Stimulated activated CD8-positive, alpha-beta memory T cell treated with anti-CD3 and anti-CD28 coated beads, Interleukin-15, amount 100 ng/mL, for 48 hours (primary cell): ENCODE data around the gene ERVK3-1.
"Not testable (repeated sequence)": the region's sequence is repeated elsewhere in the genome, so short reads cannot be mapped to it uniquely, and the experiment has no call there.

Experiments
- DNase-seq, 2 donors: peaks; one replicate each; pipeline ENCODE4 v3.0.0-alpha.2; 2020; ENCODE audit warnings: low read depth in 2 of 2

The ERVK3-1 gene

GRCh38 chr19:58304748-58305064 lies 471 bp upstream of the ERVK3-1 start:
- DNase-seq = no peak

GRCh38 chr19:58305932-58306323 lies 751 bp downstream of the ERVK3-1 start:
- DNase-seq = no peak

DNA sequence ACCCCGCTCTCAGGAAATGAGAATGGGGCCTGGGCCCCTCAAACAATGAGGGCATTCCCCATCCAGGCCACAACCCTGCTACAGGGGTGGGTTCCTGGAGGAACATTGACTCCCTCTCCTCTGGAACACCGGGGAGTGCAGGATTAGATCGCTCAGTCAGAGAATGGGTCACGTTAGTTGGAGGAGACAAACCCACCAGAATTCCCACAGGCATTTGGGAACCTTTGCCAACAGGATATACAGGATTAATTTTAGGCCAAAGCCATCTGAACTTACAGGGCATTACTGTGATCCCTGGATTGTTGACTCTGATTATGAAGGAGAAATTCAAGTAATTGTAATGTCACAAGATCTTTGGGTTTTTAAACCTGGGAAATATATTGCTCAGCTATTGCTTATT lies 2.6 kb downstream of the ERVK3-1 start:
- no peak for DNase-seq

DNA sequence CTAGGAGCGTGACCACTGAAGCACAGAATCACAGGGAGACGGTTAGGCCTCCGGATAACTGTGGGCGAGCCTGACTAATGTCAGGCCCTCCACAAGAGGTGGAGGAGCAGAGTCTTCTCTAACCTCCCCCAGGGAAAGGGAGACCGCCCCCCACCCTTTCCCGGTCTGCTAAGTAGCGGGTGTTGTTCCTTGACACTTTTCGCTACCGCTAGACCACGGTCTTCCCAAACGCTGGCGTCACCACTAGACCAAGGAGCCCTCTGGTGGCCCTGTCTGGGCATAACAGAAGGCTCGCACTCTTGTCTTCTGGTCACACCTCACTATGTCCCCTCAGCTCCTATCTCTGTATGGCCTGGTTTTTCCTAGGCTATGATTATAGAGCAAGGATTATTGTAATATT lies 5.5 kb downstream of the ERVK3-1 start:
- DNase-seq = not testable (repeated sequence)

GRCh38 chr19:58311345-58311865 lies 6.2 kb downstream of the ERVK3-1 start:
- DNase-seq = no peak

GRCh38 chr19:58315580-58315979 lies 10.4 kb downstream of the ERVK3-1 start:
- DNase-seq = no peak

- DNase-seq = no peak
Observed at GRCh38 chr19:58317476-58318072, 12.4 kb downstream of the ERVK3-1 start.

DNA sequence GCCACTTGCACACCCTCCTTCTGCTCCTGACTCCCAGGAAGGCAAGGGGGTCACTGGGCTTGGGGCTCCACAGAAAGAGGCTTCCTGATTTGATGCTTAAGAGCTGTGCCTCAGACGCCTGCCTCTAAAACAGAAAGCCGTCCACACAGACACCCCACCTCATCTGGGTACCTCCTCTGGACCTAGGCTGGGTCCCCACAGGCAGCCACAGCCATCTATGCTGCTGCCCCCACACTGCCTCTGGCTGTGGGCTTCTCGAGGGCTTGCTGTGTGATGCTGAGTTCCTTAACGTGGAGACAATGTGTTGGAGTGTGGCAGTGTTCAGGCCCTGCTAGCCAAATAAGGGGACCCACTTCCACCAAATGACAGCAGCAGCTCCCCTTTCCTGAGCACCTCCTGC lies 13.1 kb downstream of the ERVK3-1 start:
- DNase-seq = no peak

DNA sequence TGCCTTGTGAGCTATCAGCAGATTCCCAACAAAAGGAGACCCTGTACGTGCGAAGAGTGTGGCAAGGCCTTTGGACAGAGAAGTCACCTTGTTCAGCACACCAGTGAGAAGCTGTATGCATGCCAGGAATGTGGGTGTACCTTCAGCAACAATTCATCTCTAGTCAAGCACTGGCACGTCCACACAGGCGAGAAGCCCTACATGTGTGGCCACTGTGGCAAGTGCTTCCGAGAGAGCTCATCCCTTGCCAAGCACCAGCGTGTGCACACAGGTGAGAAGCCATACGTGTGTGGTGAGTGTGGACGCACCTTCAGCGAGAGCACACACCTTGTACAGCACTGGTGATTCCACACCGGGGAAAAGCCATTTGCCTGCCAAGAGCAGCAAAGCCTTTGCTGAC lies 14.1 kb downstream of the ERVK3-1 start:
- no peak for DNase-seq

GRCh38 chr19:58325311-58326022 lies 20.3 kb downstream of the ERVK3-1 start:
- DNase-seq = no peak

DNA sequence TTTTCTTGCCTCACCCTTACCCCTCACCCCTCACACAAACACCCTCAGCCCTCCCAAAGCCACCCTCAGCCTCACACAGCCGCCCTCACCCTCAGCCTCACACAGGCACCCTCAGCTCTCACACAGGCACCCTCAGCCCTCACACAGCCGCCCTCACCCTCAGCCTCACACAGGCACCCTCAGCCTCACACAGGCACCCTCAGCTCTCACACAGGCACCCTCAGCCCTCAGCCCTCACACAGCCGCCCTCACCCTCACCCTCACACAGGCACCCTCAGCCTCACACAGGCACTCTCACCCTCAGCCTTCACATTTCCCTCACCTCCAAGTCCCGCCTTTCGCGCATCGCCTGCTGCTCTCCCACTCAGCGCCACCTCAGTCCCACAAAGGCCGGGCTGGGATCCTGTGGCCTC lies 21.3 kb downstream of the ERVK3-1 start:
- no peak for DNase-seq

DNA sequence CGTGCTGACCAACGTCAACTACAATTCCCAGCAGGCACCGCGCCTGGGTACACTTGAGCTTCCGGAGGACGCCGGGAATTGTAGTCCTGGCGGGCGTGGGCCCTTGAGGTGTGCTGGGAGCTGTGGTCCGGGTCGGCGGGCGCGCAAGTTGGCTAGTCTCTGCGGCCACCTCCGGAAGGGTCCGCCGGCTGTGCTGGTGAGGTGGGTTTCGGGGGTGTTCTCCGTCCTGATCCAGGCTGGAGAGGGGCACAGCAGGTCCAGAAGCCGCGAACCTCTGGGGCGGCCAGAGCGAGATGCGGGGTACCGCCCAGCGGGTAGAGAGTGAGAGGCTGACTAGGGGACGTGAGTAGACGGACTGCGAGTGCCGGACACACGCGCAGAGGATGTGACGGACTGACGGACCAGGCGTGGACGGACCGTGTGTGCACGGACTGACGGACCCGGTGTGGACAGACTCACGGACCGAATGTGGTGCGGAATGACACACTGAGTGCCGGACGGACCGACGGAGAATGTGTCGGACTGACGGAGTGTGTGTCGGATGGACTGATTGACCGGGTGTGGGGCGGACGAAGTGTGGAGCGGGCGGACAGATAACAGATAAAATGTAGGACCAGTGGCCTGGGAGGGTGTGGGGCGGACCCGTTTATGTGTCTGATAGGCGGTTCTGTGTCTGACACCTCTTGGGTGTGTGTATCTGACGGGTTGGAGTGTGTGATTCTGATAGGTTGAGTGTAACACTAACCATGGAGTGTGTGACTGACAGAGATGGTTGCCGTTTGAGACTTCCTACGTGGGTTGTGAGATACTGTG lies 21.9 kb downstream of the ERVK3-1 start, which contains the start of gene ZSCAN22:
ZSCAN22 (plus strand) TSS at position 81 of the 813 bp plus-strand sequence. CDS start 7,809 bp downstream, outside the sequence.
- DNase-seq = peak; percentile 88

- DNase-seq = no peak
Observed at GRCh38 chr19:58328999-58329398, 23.8 kb downstream of the ERVK3-1 start.

- DNase-seq = no peak
Observed at GRCh38 chr19:58330458-58330857, 25.3 kb downstream of the ERVK3-1 start.

GRCh38 chr19:58332697-58333096 lies 27.5 kb downstream of the ERVK3-1 start:
- no peak for DNase-seq

DNA sequence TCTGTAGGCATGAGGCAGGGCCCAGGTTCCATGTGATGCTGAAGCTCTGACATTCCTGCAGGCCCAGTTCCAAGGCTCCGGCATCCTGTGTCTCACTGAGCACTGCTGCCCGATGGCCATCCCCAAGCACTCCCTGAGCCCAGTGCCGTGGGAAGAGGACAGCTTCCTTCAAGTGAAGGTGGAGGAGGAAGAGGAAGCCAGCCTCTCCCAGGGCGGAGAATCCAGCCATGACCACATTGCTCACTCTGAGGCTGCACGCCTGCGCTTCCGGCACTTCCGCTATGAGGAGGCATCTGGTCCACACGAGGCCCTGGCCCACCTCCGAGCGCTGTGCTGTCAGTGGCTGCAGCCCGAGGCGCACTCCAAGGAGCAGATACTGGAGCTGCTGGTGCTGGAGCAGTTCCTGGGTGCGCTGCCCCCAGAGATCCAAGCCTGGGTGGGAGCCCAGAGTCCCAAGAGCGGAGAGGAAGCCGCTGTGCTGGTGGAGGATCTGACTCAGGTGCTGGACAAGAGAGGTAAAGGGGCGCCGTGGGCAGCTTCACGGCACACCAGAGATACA lies 29.6 kb downstream of the ERVK3-1 start:
- DNase-seq = no peak

GRCh38 chr19:58335630-58336029 lies 30.5 kb downstream of the ERVK3-1 start:
- DNase-seq = no peak

DNA sequence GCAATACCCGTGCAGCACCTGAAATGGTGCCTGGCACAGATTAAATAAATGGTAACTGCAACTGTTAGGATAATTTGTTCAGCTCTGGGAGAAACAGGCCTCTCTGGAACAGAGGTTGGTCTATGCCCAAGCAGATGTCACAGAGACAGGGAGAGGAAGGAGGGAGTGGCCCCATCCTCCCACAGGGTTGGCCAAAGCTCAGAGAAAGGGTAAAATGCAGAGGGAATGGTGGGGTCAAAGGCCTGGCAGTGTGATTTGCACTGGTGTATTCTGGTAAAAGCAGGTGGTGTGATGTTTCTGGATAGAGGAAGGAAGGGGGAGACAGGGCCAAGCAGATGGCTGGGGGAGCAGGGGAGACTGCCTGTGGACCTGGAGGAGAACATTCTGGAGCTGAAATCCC lies 31.0 kb downstream of the ERVK3-1 start:
- no peak for DNase-seq

GRCh38 chr19:58336820-58337219 lies 31.6 kb downstream of the ERVK3-1 start:
- DNase-seq = no peak

GRCh38 chr19:58338336-58338735 lies 33.2 kb downstream of the ERVK3-1 start:
- no peak for DNase-seq

DNA sequence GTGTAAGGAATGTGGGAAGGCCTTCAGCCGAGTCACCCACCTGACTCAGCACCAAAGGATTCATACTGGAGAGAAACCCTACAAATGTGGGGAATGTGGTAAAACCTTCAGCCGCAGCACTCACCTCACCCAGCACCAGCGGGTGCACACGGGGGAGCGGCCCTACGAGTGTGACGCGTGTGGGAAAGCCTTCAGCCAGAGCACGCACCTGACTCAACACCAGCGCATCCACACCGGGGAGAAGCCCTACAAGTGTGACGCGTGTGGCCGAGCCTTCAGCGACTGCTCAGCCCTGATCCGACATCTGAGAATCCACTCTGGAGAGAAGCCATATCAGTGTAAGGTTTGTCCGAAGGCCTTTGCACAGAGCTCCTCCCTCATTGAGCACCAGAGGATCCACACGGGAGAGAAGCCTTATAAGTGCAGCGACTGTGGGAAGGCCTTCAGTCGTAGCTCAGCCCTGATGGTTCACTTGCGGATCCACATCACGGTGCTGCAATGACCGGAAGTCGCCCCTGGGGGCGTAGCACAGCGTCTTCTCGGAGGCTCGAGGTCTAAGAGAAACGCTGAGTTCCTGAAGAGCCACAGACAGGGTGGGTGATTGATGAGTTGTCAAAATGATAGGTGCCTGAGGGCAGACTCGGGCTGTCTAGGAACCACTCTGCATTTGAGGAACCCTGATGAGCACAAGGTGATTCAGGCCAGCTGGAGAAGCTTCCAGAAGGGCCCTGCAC lies 33.8 kb downstream of the ERVK3-1 start:
- no peak for DNase-seq

DNA sequence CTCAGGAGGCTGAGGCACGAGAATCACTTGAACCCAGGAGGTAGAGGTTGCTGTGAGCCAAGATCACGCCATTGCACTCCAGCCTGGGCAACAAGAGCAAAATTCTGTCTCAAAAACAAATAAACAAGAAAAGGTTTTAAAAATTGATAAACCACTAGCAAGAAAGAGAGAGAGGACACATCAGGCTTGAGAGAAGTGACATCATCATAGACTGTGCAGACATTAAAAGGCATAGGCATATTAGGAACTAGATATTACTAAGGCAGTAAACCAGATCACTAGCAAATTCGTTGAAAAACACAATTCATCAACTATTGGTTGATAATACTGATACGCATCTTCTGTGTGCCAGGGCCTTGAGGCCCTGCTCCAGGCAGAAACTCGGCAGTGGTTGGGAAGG lies 40.4 kb downstream of the ERVK3-1 start:
- DNase-seq = no peak
